SK-N-SH (cell line): ENCODE measurements around the gene RAB5IF. TPM values are rescaled to one million over a fixed set of nuclear protein-coding genes. Genes with fewer than 3 reads are reported as not detected.

Source experiments
- CTCF ChIA-PET: fragments of 300-600, 350-600 bp; formaldehyde crosslinking; extraction: SDS; loops from one replicate; lab custom pipeline; 2021; lab: Yijun Ruan, JAX
- POLR2A ChIA-PET: fragments of 350-600 bp; sonication (Branson Sonifier 250); formaldehyde crosslinking; extraction: SDS; loops from one replicate; lab custom pipeline; 2020; ENCODE audit warnings: antibody characterized with exemption, inconsistent platforms; lab: Yijun Ruan, JAX
- DNase-seq: peaks from one replicate; pipeline ENCODE4 v3.0.0; 2012
- H2AFZ ChIP-seq: fragments of 200-600 bp; sonication (generic); 2 replicates; pipeline ENCODE4 v1.8.1; 2016; ENCODE audit warnings: antibody characterized with exemption, mild to moderate bottlenecking, low read depth
- H3F3A ChIP-seq: fragments of 200-600 bp; sonication (generic); replicated peaks from 2 replicates; pipeline ENCODE3; 2016; ENCODE audit warnings: antibody characterized with exemption, mild to moderate bottlenecking; ENCODE audit not compliant: insufficient read depth
- H3K27ac ChIP-seq, 2 experiments: fragments of 200-500 bp in 1 of 2; fragments of 200-600 bp in 1 of 2; sonication (Bioruptor generic) in 1 of 2; sonication (generic), shearing (Covaris generic) in 1 of 2; 2 replicates each; pipeline versions ENCODE4 v1.5.1 to v1.6.1; 2014 to 2016; ENCODE audit warnings: low read depth in 2 of 2, inconsistent platforms in 1 of 2, low read length in 1 of 2, mild to moderate bottlenecking in 1 of 2, mixed read lengths in 1 of 2
- H3K27me3 ChIP-seq: fragments of 200-600 bp; sonication (generic), shearing (Covaris generic); 2 replicates; pipeline ENCODE4 v1.6.1; 2016; ENCODE audit warnings: mixed run types; ENCODE audit not compliant: insufficient read depth
- H3K36me3 ChIP-seq, 2 experiments: fragments of 200-500 bp in 1 of 2; fragments of 200-600 bp in 1 of 2; sonication (Bioruptor generic) in 1 of 2; sonication (generic) in 1 of 2; replicated peaks in 1 of 2; 2 replicates each; pipeline versions ENCODE3 to v1.5.1; 2014 to 2016; ENCODE audit warnings: low read length in 1 of 2, mild to moderate bottlenecking in 1 of 2; ENCODE audit not compliant: insufficient read depth in 2 of 2, control insufficient read depth in 1 of 2
- H3K4me1 ChIP-seq, 2 experiments: fragments of 200-500 bp in 1 of 2; fragments of 200-600 bp in 1 of 2; sonication (Bioruptor generic) in 1 of 2; sonication (generic), shearing (Covaris generic) in 1 of 2; 2 replicates each; pipeline versions ENCODE4 v1.5.1 to v1.6.1; 2014 to 2016; ENCODE audit warnings: low read depth in 1 of 2, low read length in 1 of 2, mixed run types in 1 of 2; ENCODE audit not compliant: insufficient read depth in 2 of 2, control insufficient read depth in 1 of 2
- H3K4me2 ChIP-seq: fragments of 200-600 bp; sonication (generic), shearing (Covaris generic); 2 replicates; pipeline ENCODE4 v1.6.1; 2017; ENCODE audit warnings: mixed run types
- H3K4me3 ChIP-seq, 2 experiments: fragments of 200-500 bp in 1 of 2; fragments of 200-600 bp in 1 of 2; sonication (Bioruptor generic) in 1 of 2; sonication (generic), shearing (Covaris generic) in 1 of 2; 2 replicates each; pipeline versions ENCODE4 v1.5.1 to v1.8.1; 2014 to 2016; ENCODE audit warnings: low read depth in 2 of 2, inconsistent platforms in 1 of 2, low read length in 1 of 2, mild to moderate bottlenecking in 1 of 2, mixed read lengths in 1 of 2, moderate library complexity in 1 of 2
- H3K79me2 ChIP-seq: fragments of 200-600 bp; sonication (generic); 2 replicates; pipeline ENCODE4 v1.8.1; 2017; ENCODE audit warnings: mild to moderate bottlenecking; ENCODE audit not compliant: insufficient read depth
- H3K9ac ChIP-seq: fragments of 200-600 bp; sonication (generic); 2 replicates; pipeline ENCODE4 v1.6.1; 2017; ENCODE audit warnings: mixed run types
- H3K9me2 ChIP-seq: fragments of 200-600 bp; sonication (generic); 2 replicates; pipeline ENCODE4 v1.6.1; 2017; ENCODE audit warnings: mixed run types
- H3K9me3 ChIP-seq: fragments of 200-600 bp; sonication (generic); 2 replicates; pipeline ENCODE4 v1.6.1; 2017; ENCODE audit warnings: mixed run types, mild to moderate bottlenecking, moderate library complexity
- H4K20me1 ChIP-seq: fragments of 200-600 bp; sonication (generic); 2 replicates; pipeline ENCODE4 v1.6.1; 2017; ENCODE audit warnings: mild to moderate bottlenecking, mixed run types; ENCODE audit not compliant: insufficient read depth
- CHD2 ChIP-seq: fragments of 150-350 bp; IDR thresholded peaks from 2 replicates; pipeline ENCODE4 v1.6.1; 2018; ENCODE audit warnings: low read length; ENCODE audit not compliant: partially characterized antibody
- EP300 ChIP-seq, 2 experiments: IDR thresholded peaks; 2 replicates each; pipeline versions ENCODE4 v1.4.0 to v1.6.1; 2012; ENCODE audit warnings: borderline replicate concordance in 1 of 2, low read depth in 1 of 2, low read length in 1 of 2
- EZH2phosphoT487 ChIP-seq: fragments of 200-600 bp; sonication (generic); IDR thresholded peaks from 2 replicates; pipeline ENCODE4 v1.6.1; 2017; ENCODE audit warnings: low read depth, mixed run types, mild to moderate bottlenecking, antibody characterized with exemption, moderate library complexity, borderline replicate concordance
- FOSL2 ChIP-seq: IDR thresholded peaks from 2 replicates; pipeline ENCODE4 v1.4.0; 2012; ENCODE audit warnings: low read depth, mild to moderate bottlenecking, moderate library complexity, borderline replicate concordance
- FOXJ3 ChIP-seq: sonication (generic); formaldehyde crosslinking; IDR thresholded peaks from 2 replicates; pipeline ENCODE4 v1.5.1; 2020; ENCODE audit warnings: mild to moderate bottlenecking, missing genetic modification reagents
- FOXM1 ChIP-seq: IDR thresholded peaks from 2 replicates; pipeline ENCODE4 v1.4.0; 2012; ENCODE audit warnings: low read depth, mild to moderate bottlenecking
- GABPA ChIP-seq: IDR thresholded peaks from 2 replicates; pipeline ENCODE4 v1.4.0; 2012; ENCODE audit warnings: low read depth, mild to moderate bottlenecking
- GATA2 ChIP-seq: sonication (generic); formaldehyde crosslinking; IDR thresholded peaks from 2 replicates; pipeline ENCODE4 v1.5.0; 2020; ENCODE audit warnings: mild to moderate bottlenecking, missing genetic modification reagents
- IRF3 ChIP-seq: fragments of 150-350 bp; IDR thresholded peaks from 2 replicates; pipeline ENCODE4 v1.6.1; 2016; ENCODE audit warnings: mild to moderate bottlenecking, low read depth, low read length
- JUND ChIP-seq: IDR thresholded peaks from 2 replicates; pipeline ENCODE4 v1.4.0; 2012
- MAX ChIP-seq: IDR thresholded peaks from 2 replicates; pipeline ENCODE4 v1.4.0; 2012; ENCODE audit warnings: low read depth
- MXI1 ChIP-seq: IDR thresholded peaks from 2 replicates; pipeline ENCODE4 v1.6.1; 2012; ENCODE audit warnings: mild to moderate bottlenecking, low read depth, low read length, improper control_type of control experiment
- NFIC ChIP-seq: IDR thresholded peaks from 2 replicates; pipeline ENCODE4 v1.4.0; 2012; ENCODE audit warnings: borderline replicate concordance
- NRF1 ChIP-seq: IDR thresholded peaks from 2 replicates; pipeline ENCODE4 v1.6.1; 2012; ENCODE audit warnings: low read depth, mild to moderate bottlenecking, low read length
- PBX3 ChIP-seq: IDR thresholded peaks from 2 replicates; pipeline ENCODE4; 2012
- POLR2AphosphoS5 ChIP-seq: IDR thresholded peaks from 2 replicates; pipeline ENCODE4 v1.6.1; 2012; ENCODE audit warnings: low read depth, low read length
- RCOR1 ChIP-seq: fragments of 150-350 bp; IDR thresholded peaks from 2 replicates; pipeline ENCODE4 v1.6.1; 2017; ENCODE audit warnings: antibody characterized with exemption, low read length
- RFX5 ChIP-seq: IDR thresholded peaks from 2 replicates; pipeline ENCODE4 v1.6.1; 2012; ENCODE audit warnings: mild to moderate bottlenecking, improper control_type of control experiment, low read length
- RXRA ChIP-seq: IDR thresholded peaks from 2 replicates; pipeline ENCODE4 v1.4.0; 2012; ENCODE audit warnings: low read depth, mild to moderate bottlenecking, borderline replicate concordance
- SIN3A ChIP-seq: IDR thresholded peaks from 2 replicates; pipeline ENCODE4 v1.6.1; 2012; ENCODE audit warnings: low read depth, mild to moderate bottlenecking, low read length, moderate library complexity, borderline replicate concordance
- SMC3 ChIP-seq: IDR thresholded peaks from 2 replicates; pipeline ENCODE4 v1.6.1; 2012; ENCODE audit warnings: low read depth, low read length, improper control_type of control experiment
- TAF1 ChIP-seq: IDR thresholded peaks from 2 replicates; pipeline ENCODE4 v1.6.1; 2012; ENCODE audit warnings: low read depth, mild to moderate bottlenecking, low read length, moderate library complexity, borderline replicate concordance
- TCF12 ChIP-seq: IDR thresholded peaks from 2 replicates; pipeline ENCODE4 v1.4.0; 2012
- USF1 ChIP-seq: IDR thresholded peaks from 2 replicates; pipeline ENCODE4 v1.4.0; 2012; ENCODE audit warnings: low read depth, borderline replicate concordance
- USF2 ChIP-seq: fragments of 150-350 bp; IDR thresholded peaks from 2 replicates; pipeline ENCODE4 v1.6.1; 2017; ENCODE audit warnings: antibody characterized with exemption, low read length, low read depth, borderline replicate concordance
- YY1 ChIP-seq: IDR thresholded peaks from 2 replicates; pipeline ENCODE4 v1.4.0; 2012; ENCODE audit warnings: low read depth, mild to moderate bottlenecking
- ZBTB33 ChIP-seq: IDR thresholded peaks from 2 replicates; pipeline ENCODE4 v1.4.0; 2012; ENCODE audit warnings: low read depth, borderline replicate concordance
- WGBS: methylation state at CpG from one replicate; pipeline ENCODE4 v1.1.6; 2017; ENCODE audit warnings: low lambda C conversion rate; 5-methylcytosine and 5-hydroxymethylcytosine counted together
- polyA plus RNA-seq, 3 experiments: library from polyadenylated mRNA; depleted of rRNA; stranded (reverse); fragments of >200 nt; gene quantifications; 2 replicates each; pipeline ENCODE4 v1.2.3, GENCODE V29; 2012

The RAB5IF gene
- polyA plus RNA-seq (2012; rRNA removed), result 91.1 and 108 TPM in 2 replicates
- polyA plus RNA-seq (2012; cell fraction: cytosol; rRNA removed), result 117 and 118 TPM in 2 replicates
- polyA plus RNA-seq (2012; cell fraction: nucleus; rRNA removed), result 46.3 and 65.7 TPM in 2 replicates

- WGBS, result 1% methylated on average over 47 of the region's 90 CpGs
- H3K4me3 ChIP-seq, result peak within 1 kb of the TSS; percentile 76 to 99
- peaks cover 38% of the 10 kb centered on the region for H3K79me2 ChIP-seq
- H3K9me2 ChIP-seq, result no peaks in the 10 kb centered on the region
- peak within 1 kb of the TSS; percentile 92 for H3K9ac ChIP-seq
- POLR2A ChIA-PET, result interaction anchor here (0.7 to 1.4 kb wide), 7 partner anchors 18 to 149 kb away, joined by 3 to 6 read pairs (median 3); partner anchors contain the start of gene NDRG3
- H3K27ac ChIP-seq, result peak within 1 kb of the TSS; percentile 64 to 73
- H3K4me1 ChIP-seq, result peaks cover 4 to 12% of the 10 kb centered on the region in 2 experiments; a peak in 1 of 4 replicates
- H3K4me2 ChIP-seq, result peak within 1 kb of the TSS; percentile 85
- peak within 1 kb of the TSS; percentile 99 for H2AFZ ChIP-seq
- peak; percentile 96 for DNase-seq
- no peaks in the 10 kb centered on the region for H3K27me3 ChIP-seq
- no peaks in the 10 kb centered on the region for H3K9me3 ChIP-seq
- no peaks in the 10 kb centered on the region for H3F3A ChIP-seq
- CTCF ChIA-PET, result interaction anchor here (0.6 to 3.9 kb wide), 38 partner anchors 9 to 1155 kb away, joined by 3 to 37 read pairs (median 4); partner anchors contain the start of genes DSN1, MYL9, NDRG3 and TGIF2
- H3K36me3 ChIP-seq, result peaks cover 11 to 28% of the 10 kb centered on the region in 2 experiments
- peaks cover 18% of the 10 kb centered on the region; the same call in 1 of the 2 replicates for H4K20me1 ChIP-seq
- peak; percentile 91 for TF ChIP-seq GABPA
- peak; percentile 85; the same call in 1 of the 2 replicates for TF ChIP-seq SIN3A
- peak; percentile 90 for TF ChIP-seq CHD2
- TF ChIP-seq PBX3, result peak; percentile 17; the same call in 1 of the 2 replicates
- TF ChIP-seq IRF3, result no peak
- peak; percentile 79 for TF ChIP-seq NRF1
- TF ChIP-seq RXRA, result no peak
- TF ChIP-seq YY1, result no peak
- TF ChIP-seq EZH2phosphoT487, result no peak
- TF ChIP-seq JUND, result no peak
- TF ChIP-seq RCOR1, result no peak
- no peak for TF ChIP-seq FOSL2
- peak; percentile 63; the same call in 1 of the 2 replicates for TF ChIP-seq RFX5
- TF ChIP-seq FOXM1, result no peak
- TF ChIP-seq TCF12, result no peak
- TF ChIP-seq FOXJ3 (CRISPR knock-in tag), result no peak
- no peak; a peak in 1 of 4 replicates for TF ChIP-seq EP300 (IDR thresholded peaks at IDR 0.05; ENCODE audit: borderline replicate concordance in 1 of 2, low read depth in 1 of 2, low read length in 1 of 2)
- TF ChIP-seq USF1, result no peak
- peak; percentile 49; the same call in 1 of the 2 replicates for TF ChIP-seq ZBTB33
- TF ChIP-seq SMC3, result peak; percentile 87
- TF ChIP-seq GATA2 (CRISPR knock-in tag), result no peak
- TF ChIP-seq USF2, result no peak
- TF ChIP-seq NFIC, result no peak
- TF ChIP-seq TAF1, result peak; percentile 25; the same call in 1 of the 2 replicates
- TF ChIP-seq POLR2AphosphoS5, result peak; percentile 80
- TF ChIP-seq MAX, result peak; percentile 85
- TF ChIP-seq MXI1, result 0 out of 2 replicates have a peak, but pooled peaks have one; percentile 55
These were observed at the start of gene RAB5IF for GRCh38 chr20:36605399-36606157. RAB5IF (plus strand) TSS chr20:36605779; CDS start chr20:36605952, 173 bp downstream.
